Activated naive CD4-positive, alpha-beta T cell treated with anti-CD3 and anti-CD28 coated beads, Interleukin-2, amount 50 U/mL, for 16 hours (primary cell): ENCODE results near the gene ANKFY1.
"Not testable (repeated sequence)": the region's sequence is repeated elsewhere in the genome, so short reads cannot be mapped to it uniquely, and the experiment has no call there.

ENCODE experiments used
- DNase-seq: peaks from one replicate; pipeline ENCODE4 v3.0.0-alpha.2; 2020

The ANKFY1 gene

DNA sequence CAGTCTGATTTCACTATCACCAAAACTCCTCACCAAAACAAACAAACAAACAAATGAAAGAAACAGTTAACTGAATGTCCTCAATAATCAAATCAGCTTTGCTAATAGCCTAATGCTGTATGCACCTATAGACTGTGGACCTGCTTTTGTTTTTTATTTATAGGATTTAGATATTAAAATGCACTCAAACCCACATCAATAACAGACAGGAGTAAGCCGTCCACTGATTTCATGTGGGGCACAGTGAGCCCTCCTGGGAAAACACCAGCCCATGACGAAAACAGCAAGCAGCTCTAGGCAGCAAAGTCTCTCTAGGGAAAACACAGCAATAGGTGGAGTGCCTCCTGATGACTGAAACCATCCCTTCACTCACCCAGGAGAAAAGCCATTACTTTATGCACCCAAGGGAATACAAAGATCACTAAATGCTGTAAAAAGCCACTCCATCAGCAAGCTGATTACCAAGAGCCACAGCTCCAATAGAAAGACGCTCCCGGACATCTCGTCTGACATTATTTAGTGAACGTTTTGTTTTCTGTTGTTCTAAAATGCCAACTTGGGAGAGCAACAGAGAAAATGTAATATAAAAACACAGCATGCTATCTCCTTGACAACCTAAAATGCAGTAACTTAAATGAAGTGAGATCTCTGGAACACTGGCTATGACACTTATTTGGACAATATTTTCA is 47.8 kb downstream of the ANKFY1 start:
- no peak for DNase-seq

DNA sequence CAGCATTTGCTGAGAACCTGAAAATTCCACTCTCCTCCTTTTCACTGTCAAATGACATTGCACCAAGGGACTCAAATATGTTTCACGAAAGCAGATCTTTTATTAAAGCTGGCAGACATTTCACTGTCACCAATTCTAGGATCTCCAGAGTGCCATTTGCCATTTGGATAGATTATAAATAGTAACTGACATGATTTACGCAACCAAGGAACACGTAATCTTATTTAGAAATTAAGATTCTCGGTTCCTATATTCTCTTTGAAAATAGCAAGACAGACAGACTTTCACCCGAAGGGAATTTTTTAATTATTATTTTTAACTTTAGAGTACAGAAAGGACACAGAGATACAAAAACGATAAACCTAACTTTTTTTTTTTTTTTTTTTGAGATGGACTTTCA is 49.6 kb downstream of the ANKFY1 start:
- no peak for DNase-seq

DNA sequence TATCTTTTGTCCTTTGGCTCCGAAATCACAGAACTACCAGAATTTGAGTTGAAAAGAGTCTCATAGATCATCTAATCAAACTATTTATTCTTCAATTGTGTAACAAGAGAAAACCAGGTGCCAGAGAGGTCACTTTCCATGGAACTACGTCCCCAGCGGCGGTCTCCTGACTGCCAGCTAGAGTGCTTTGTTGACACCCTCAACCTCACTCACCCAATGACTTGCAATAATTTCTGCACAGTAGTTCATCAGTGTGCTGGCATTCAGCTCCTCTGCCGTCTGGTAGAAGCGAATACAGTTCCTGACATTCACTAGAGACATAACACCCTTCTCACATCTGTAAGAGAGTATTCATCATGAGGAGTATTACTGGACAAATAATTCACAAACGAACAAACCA is 54.2 kb downstream of the ANKFY1 start:
- DNase-seq: no peak

DNA sequence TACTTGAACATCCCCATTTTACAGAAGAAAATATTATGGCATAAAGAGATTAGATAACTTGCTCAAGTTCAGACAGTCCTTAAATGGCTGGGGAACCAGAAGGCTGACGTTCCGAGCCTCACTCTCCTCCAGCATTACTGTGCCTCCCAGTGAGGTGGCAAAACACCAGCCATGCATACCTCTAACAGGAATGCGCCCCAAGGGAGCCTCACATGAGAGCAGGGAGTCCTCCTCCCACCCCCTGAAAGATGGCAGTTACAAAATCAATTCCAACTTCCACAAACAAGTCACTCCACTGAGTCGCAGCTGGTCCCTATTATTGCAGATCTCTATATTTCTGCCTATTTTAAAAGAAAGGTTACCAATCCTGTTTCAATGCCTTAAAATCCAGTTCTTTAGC is 55.5 kb downstream of the ANKFY1 start:
- DNase-seq: no peak

DNA sequence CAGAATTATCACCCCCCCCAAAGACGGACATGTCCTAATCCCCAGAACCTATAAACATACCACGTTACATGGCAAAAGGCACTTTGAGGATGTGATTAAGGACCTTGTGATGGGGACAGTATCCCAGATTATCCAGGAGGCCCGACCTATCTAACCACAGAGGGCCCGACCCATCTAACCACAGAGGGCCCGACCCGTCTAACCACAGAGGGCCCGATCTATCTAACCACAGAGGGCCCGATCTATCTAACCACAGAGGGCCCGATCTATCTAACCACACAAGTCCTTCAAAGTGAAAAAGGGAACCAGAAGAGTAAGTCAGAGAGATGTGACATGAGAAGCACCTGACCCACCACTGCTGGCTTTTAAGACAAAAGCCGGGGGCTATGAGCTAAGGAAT is 56.8 kb downstream of the ANKFY1 start:
- DNase-seq: no peak

DNA sequence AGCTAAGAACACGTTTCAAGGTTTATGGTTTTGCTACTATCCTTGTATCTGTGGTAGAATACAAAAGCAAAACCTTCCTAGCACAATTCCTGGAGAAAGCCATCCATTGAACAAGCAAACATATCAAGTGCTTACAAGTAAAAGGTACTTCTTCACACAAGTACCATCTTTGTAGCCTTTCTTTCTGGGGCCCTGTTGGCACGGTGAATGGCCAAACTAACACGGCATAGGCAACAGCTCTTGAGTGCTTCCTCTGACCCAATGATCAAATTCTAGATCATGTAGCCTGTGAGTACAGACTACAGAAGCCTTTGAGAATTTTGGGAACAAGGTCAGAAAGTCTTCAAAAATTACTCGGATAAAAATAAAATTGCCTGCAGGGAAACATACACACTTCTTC is 57.9 kb downstream of the ANKFY1 start:
- DNase-seq: no peak

DNA sequence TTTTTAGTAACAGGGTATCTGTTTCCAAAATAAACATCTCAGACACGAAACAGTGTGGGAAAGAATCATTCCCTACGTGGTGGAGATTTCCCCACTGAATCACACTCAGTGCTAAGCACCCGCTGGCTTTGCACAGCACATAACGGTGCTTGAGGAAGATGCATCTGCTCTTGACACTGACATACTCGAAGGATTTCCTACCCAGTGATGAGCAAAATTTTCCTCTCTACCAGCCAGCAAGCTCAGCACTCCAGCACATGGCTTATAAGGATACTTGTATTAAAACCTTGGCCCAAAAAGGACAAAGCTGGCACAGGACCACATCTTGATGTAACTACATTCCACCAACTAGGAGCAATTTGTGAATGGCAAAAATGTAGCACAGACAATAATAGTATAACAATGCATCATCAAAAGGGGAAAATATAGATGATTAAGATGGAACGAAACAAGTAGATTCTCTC is 59.0 kb downstream of the ANKFY1 start:
- DNase-seq: no peak

DNA sequence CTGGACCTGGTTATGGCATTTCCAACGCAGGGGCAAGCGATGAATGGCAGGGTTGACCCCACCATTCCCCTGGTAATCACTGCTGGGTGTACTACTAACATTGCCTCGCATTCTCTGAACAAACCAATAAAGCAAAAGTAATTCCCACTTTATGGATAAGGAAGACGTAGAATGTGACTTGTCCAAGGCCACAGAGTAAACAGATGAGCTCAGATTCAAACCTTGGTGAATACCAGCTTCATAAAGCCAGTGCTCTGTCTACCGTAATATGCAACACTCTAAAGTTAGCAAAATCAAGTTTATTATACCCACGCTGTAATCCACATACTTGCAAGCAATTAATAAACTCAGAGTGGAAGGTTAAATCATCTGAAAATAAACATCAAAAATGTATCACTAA is 59.6 kb downstream of the ANKFY1 start:
- DNase-seq: no peak

DNA sequence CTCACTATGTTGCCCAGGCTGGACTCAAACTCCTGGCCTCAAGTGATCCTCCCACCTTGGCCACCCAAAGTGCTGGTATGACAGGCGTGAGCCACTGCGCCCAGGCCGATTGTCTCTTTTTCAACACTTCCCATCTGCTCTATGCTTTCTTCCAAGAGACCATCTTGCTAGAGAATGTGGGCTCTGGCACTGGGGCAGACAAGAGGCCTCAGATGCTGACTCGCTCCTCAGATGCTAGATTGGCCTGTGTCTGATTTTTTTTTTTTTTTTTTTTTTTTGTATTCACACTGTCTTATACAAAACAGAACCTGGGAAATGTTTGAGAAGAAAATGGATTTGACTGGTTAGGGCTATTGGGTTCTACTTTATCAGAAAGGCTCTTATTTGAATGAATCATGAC is 62.6 kb downstream of the ANKFY1 start:
- no peak for DNase-seq

DNA sequence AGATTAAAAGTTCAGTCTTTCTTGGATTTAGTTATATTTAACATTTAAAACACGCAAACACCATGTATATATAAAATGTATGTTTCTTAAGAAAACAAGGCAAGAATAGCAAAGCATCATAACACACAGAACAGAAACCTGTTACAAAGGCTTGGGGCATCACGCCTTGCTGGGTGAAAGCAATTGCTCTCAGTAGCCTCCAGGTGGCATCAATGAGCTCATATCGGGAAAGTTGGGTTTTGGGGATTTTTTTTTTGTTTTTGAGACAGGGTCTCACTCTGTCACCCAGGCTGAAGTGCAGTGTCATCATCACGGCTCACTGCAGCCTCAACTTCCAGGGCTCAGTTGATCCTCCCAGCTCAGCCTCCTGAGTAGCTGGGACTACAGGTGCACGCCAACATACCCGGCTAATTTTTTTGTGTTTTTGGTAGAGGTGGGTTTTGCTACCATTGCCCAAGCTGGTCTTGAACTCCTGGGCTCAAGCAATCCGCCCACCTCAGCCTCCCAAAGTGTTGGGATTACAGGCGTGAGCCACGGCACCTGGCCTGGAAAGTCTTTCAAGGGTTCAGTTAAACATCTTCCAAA is 63.9 kb downstream of the ANKFY1 start:
- peak; percentile 27 for DNase-seq

DNA sequence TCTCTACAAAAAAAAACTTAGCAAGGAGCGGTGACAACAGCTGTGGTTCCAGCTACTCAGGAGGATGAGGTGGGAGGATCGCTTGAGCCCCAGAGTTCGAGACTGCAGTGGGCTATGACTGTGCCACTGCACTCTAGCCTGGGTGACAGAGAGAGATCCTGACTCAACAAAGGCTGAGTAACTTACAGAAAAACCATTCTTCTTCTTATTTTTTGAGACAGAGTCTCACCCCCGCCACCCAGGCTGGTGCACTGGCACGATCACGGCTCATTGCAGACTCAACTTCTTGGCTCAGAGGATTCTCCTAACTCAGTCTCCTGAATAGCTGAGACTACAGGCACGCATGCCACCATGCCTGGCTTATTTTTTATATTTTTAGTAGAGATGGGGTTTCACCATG is 64.8 kb downstream of the ANKFY1 start:
- no peak for DNase-seq

DNA sequence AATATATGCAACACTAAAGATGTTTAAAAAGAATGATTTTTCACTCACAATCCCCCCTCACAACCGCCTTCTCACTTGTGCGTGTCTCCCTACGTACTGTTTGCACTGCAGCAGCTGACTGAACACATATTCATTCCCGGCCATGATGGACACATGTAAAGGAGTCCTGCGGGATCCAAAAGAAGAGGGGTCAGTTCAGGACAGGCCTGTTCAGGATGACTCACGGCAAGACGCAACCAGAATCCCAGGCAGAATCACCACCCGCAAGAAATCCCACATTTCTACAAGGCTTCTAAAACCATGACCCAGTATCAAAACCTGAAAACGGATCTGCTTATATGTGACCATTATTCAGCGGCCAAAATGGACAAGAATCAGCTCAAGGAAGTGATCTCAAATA is 68.5 kb downstream of the ANKFY1 start:
- DNase-seq: no peak

DNA sequence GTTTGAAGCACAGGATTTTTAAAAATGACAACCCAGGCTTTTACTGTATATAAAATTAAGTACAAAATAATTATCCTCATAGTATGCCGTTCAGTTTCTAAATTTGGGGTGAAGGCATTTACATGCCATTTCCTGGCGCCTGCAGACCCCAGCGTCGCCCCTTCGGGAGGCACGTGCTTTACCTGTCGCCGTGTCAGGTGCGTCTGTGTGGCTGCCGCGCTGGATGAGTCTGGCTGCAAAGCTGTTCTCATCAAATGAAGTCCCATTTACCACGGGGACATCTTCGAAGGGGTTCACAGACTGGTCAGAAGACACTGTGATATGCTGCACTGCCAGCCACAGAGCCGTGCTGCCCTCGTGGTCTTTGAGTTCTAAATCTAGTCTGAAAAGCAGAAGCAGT is 69.0 kb downstream of the ANKFY1 start:
- no peak for DNase-seq

DNA sequence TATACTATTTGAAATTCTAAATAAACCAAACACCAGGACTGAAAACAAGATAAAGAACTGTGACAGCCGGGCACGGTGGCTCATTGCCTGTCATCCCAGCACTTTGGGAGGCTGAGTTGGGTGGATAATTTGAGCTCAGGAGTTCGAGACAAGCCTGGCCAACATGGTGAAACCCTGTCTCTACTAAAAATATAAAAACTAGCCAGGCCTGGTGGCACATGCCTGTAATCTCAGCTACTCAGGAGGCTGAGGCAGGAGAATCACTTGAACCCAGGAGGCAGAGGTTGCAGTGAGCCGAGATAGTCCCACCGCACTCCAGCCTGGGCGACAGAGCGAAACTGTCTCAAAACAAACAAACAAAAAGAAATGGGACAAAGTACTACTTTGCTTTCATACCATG is 73.0 kb downstream of the ANKFY1 start:
- DNase-seq: not testable (repeated sequence)

DNA sequence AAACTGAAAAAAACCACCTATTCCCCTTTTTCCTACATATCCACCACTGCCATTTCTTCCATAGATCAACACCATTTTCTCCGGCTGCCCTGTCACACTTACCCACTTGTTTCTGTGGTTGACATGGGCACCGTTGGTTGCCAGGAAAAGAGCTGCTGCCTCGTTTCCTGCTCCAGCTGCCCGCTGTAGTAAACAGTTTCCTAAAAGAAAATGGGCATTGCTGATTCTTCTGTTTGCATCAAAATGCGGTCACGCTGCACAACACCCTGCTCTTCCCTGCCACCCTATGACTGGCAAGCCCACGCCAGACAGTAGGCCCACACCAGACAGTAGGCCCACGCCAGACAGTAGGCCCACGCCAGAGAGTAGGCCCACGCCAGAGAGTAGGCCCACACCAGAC is 74.5 kb downstream of the ANKFY1 start:
- no peak for DNase-seq

DNA sequence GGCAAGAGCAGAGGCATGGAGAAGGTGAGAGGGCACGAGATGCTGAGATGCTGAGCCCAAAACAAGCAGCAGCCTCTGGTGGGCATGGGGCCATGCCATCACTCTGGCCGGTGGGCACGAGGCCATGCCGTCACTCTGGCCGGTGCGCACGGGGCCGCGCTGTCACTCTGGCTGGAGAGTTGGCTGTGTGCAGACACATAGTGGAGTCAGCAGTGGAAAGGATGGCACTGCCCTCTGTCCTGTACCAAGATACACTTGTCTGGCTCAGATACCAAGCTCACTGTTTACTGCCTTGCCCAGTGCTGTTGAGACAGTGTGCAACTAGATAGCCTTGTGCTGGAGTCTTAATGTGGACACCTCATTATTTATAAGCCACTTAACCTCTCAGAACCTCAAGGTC is 75.7 kb downstream of the ANKFY1 start:
- no peak for DNase-seq

DNA sequence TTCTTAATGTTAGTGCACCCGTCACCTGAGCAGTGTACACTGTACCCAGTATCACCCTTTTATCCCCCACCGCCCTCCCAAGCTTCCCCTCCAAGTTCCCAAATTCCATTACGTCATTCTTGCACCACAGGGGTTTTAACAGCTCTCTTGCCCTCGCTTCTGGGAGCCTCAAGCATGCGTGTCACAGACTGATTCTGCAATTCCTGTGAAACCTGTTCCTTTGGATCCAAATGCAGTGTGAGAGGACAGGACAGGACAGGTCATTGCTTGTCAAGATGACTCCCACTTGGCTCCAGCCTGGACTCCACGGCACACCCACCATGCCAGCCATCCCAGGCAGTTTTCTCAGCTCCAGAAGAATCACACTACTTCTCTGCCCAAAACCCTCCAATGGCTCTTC is 76.7 kb downstream of the ANKFY1 start:
- DNase-seq: no peak

DNA sequence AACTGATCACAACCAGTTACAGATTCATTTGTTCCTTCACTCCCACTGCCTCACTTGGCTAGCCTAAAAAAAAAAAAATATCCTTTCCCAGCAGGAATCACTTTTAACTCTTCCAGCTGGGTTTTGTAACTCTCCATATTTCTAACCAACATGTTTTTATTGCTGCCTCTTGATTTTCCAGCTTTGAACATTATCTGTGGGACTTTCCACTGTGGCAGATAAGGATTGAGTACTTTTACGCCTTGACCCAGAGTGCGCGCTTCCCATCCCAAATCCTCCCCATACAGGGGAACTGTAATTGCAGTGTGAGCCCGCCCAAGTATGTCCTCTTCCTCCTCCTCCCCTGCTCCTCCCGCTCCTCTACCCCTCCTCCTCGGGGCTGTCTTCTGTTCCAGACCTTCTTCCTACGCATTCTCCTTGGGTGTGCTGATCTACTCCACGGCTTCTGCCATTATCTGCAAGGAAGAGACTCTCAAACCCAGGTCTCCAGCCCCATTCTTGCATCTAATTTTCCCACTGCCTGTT is 77.4 kb downstream of the ANKFY1 start:
- no peak for DNase-seq

DNA sequence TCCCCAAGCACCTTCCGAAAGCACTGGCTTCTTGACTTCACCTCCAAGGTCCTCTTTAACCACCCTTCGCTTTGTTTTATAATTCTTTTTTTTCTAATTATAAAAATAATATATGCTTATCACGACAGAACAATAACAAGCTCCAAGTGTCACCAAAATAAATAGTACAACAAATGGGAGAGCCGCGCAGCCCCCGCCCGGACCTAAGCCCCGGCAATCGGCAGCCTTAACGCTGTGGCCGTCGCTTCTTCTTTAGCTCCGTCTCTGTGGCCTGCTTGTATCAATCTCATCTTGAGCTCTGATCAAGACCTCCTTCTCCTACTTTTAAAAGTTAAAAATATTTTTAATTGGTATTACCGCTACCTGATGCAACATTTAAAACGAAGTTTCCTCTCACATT is 78.1 kb downstream of the ANKFY1 start:
- DNase-seq: no peak

DNA sequence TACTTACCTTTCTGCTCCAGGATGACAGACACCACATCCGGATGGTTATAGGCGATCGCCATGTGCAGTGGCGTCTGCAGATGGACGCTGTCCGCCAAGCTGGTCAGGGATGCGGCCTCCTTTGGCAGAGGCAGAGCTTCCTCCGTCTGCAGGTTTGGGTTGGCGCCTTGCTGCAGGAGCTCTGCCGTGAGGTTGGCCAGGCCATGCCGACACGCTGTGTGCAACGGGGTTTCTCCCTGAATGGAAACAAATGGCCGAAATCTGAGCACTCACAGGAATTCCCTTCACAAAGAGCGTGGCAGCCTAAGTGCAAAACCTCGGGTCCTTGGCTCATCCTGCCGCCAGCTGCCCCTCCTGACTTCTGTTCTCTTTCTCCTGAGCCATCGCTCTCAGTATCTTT is 79.0 kb downstream of the ANKFY1 start:
- no peak for DNase-seq

DNA sequence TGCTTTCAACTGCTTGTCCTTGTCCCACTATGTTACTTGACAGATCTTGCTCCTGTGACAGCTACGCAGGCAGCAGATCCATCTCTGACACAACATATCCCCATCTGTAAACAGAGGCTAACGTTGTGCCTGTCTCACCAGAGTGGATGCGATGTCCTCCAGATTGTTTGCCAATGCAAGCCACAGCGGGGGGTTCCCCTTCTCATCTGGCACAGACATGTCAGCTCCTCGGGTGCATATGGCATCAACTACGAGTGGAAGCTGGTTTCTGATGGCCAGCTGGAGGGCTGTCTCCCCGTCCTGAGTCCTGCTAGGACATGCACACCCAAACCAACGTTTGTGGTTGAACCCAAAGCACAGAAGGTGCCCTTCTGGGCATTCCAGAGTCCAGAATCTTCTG is 81.7 kb downstream of the ANKFY1 start:
- no peak for DNase-seq

DNA sequence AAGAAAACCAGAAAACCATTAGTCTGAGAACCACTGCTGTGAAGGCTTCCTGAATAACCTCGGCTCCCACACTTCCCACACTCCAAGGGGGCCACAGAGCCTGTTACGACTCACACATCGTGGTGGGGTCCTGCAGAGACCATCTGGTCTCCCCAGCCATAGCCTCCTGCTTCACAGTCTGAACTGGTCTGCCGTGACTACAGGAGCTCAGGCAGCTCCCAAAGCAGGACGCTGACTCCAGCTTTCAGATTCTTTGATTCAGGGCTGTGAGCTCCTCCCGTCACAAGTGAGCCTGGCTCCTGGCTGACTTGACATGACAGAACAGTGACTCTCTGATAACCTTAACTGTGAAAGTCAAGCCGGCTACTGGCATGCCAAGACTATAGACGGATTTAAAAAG is 83.0 kb downstream of the ANKFY1 start:
- DNase-seq: no peak

DNA sequence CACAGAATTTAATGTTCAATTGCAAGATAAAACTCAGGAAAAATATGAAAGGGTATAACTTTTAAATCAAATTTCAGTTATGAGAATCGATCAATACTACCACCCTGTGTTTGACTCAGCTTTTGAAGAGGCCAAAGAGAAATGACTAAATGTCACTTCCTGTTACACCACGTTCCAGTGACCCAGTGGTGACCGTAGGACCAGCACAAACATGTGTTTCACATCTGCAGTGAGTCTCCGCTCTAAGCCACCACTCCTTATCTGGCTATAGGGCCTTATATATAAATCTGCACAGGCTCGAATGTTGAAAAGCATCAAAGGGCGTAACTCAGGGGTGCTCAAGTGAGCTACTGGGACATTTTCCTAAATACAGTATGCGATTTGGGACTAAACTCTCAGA is 84.7 kb downstream of the ANKFY1 start:
- DNase-seq: no peak

DNA sequence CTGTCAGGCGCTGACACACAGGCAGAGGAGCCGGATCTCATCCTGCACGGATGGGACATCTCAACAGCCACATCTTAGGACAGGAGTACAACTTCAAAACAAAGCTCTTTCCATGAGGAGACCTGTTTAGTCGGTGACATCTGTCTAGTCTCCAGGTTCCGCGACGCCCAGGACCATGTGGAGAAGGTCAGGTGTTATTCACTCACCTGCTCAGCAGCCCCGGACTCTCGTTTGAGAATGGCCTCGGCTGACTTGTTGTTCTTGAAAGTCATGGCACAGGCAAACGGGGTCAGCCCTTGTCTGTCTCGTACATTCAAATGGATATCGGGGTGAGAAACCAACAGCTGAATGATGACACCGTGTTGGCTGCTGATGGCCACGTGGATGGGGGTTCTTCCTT is 85.1 kb downstream of the ANKFY1 start:
- DNase-seq: no peak

DNA sequence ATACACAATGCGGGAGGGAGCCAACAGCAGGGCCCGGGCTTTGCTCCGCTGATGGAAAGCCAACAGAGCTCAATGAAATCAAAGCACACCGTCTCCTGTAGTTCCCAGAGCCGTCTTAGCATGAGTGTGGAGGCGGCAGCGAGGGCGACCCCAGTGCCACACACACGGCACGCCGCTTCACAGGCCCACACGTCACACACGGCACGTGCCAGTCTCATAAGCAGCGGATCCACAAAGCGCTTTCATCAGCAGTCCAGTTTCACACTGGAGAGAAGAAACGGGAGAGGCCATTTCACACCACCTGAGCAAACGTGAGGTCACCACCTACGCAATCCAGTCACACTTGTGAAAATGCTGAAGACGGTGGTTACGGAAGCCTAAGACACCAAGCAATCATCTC is 86.0 kb downstream of the ANKFY1 start:
- no peak for DNase-seq
